GM12878 (cell line): ENCODE data around the gene CD14. TPM values are rescaled to one million over a fixed set of nuclear protein-coding genes. Genes with fewer than 3 reads are reported as not detected.

Experiments
- ATAC-seq: fragments of 200-7000 bp; cut with Tn5 transposase; 3 replicates; pipeline ENCODE4 v1.9.1; 2020; ENCODE audit warnings: mild to moderate bottlenecking, moderate library complexity
- BruUV-seq: library from RNA; stranded (reverse); fragments of 400-500 nt; replicated peaks from 2 replicates; lab custom pipeline; 2021; lab: Mats Ljungman, UMichigan
- CTCF ChIA-PET: fragments of 300-600 bp; sonication (Branson Sonifier 250); formaldehyde crosslinking; extraction: SDS; loops from one replicate; lab custom pipeline; 2021; ENCODE audit warnings: inconsistent platforms; lab: Yijun Ruan, JAX
- POLR2A ChIA-PET: fragments of 350-600 bp; formaldehyde crosslinking; extraction: SDS; loops from one replicate; lab custom pipeline; 2021; ENCODE audit warnings: inconsistent platforms; lab: Charles Lee
- RAD21 ChIA-PET: fragments of 300-600 bp; sonication (Branson Sonifier 250); formaldehyde crosslinking; loops from one replicate; lab custom pipeline; 2023; ENCODE audit warnings: antibody characterized with exemption; ENCODE audit not compliant: unreplicated experiment; lab: Charles Lee
- SMC1A ChIA-PET: fragments of 300-600 bp; sonication (Branson Sonifier 250); formaldehyde crosslinking; loops from one replicate; lab custom pipeline; 2023; ENCODE audit not compliant: unreplicated experiment, uncharacterized antibody; lab: Charles Lee
- DNase-seq: peaks from one replicate; pipeline ENCODE4 v3.0.0-alpha.2; 2011; ENCODE audit warnings: low read depth, low spot score
- FAIRE-seq: peaks from 3 replicates; lab custom pipeline; 2011; peaks lifted over from hg19 to GRCh38; lab: Jason Lieb, UNC
- H2AFZ ChIP-seq: 2 replicates; pipeline ENCODE4 v1.6.0; 2011; ENCODE audit warnings: low read depth, low read length, control low read depth; ENCODE audit not compliant: control insufficient read depth
- H3K27ac ChIP-seq: 2 replicates; pipeline ENCODE4 v1.5.1; 2011; ENCODE audit warnings: control low read depth; ENCODE audit not compliant: control insufficient read depth, insufficient read depth
- H3K27me3 ChIP-seq, 2 experiments: replicated peaks in 1 of 2; 2 replicates each; pipeline versions ENCODE4 v1.6.0 to v1.6.1; 2011; ENCODE audit warnings: low read length in 1 of 2; ENCODE audit not compliant: control insufficient read depth in 2 of 2, insufficient read depth in 2 of 2
- H3K36me3 ChIP-seq, 2 experiments: 2 replicates each; pipeline ENCODE4 v1.5.1; 2011; ENCODE audit warnings: low read length in 1 of 2; ENCODE audit not compliant: control insufficient read depth in 2 of 2, insufficient read depth in 2 of 2
- H3K4me1 ChIP-seq: 2 replicates; pipeline ENCODE4 v1.6.1; 2011; ENCODE audit warnings: mild to moderate bottlenecking, low read length, moderate library complexity, mixed read lengths; ENCODE audit not compliant: control insufficient read depth, insufficient read depth
- H3K4me2 ChIP-seq: 2 replicates; pipeline ENCODE4 v1.6.0; 2011; ENCODE audit warnings: control low read depth; ENCODE audit not compliant: control insufficient read depth, insufficient read depth
- H3K4me3 ChIP-seq: fragments of 200-600 bp; sonication (generic); 2 replicates; pipeline ENCODE4 v1.5.1; 2016
- H3K79me2 ChIP-seq: 2 replicates; pipeline ENCODE4 v1.6.0; 2011; ENCODE audit warnings: low read length; ENCODE audit not compliant: control insufficient read depth, insufficient read depth
- H3K9ac ChIP-seq: 2 replicates; pipeline ENCODE4 v1.8.0; 2011; ENCODE audit warnings: low read length, control low read depth, mixed read lengths; ENCODE audit not compliant: control insufficient read depth, insufficient read depth
- H3K9me3 ChIP-seq: replicated peaks from 3 replicates; pipeline ENCODE4 v1.5.1; 2011; ENCODE audit warnings: mild to moderate bottlenecking, low read length; ENCODE audit not compliant: control insufficient read depth, insufficient read depth
- H4K20me1 ChIP-seq: 2 replicates; pipeline ENCODE4 v1.6.0; 2011; ENCODE audit not compliant: control insufficient read depth, insufficient read depth
- BCLAF1 ChIP-seq: fragments of 450-650 bp; IDR thresholded peaks from 2 replicates; pipeline ENCODE4 v1.6.1; 2017; ENCODE audit warnings: antibody characterized with exemption, mild to moderate bottlenecking, moderate library complexity
- BHLHE40 ChIP-seq, 2 experiments: fragments of 450-650 bp in 1 of 2; IDR thresholded peaks; 2 replicates each; pipeline ENCODE4 v1.6.1; 2011 to 2017; ENCODE audit warnings: low read depth in 2 of 2, borderline replicate concordance in 1 of 2, improper control_type of control experiment in 1 of 2, low read length in 1 of 2, mild to moderate bottlenecking in 1 of 2
- CHD4 ChIP-seq: fragments of 200-600 bp; sonication (generic); IDR thresholded peaks from 2 replicates; pipeline ENCODE4 v1.6.1; 2016; ENCODE audit warnings: mild to moderate bottlenecking
- FOXK2 ChIP-seq: fragments of 450-650 bp; IDR thresholded peaks from 2 replicates; pipeline ENCODE4 v1.6.1; 2017; ENCODE audit warnings: mild to moderate bottlenecking, moderate library complexity
- HDAC2 ChIP-seq: fragments of 200-600 bp; sonication (generic); IDR thresholded peaks from 2 replicates; pipeline ENCODE4 v1.6.1; 2017
- HDGF ChIP-seq: fragments of 450-650 bp; IDR thresholded peaks from 2 replicates; pipeline ENCODE4 v1.6.1; 2016; ENCODE audit warnings: antibody characterized with exemption
- JUNB ChIP-seq: IDR thresholded peaks from 2 replicates; pipeline ENCODE4 v1.6.1; 2016; ENCODE audit warnings: antibody characterized with exemption, mild to moderate bottlenecking
- LARP7 ChIP-seq: fragments of 450-650 bp; IDR thresholded peaks from 2 replicates; pipeline ENCODE4 v1.6.1; 2017; ENCODE audit warnings: mild to moderate bottlenecking
- MYB ChIP-seq: fragments of 150-350 bp; IDR thresholded peaks from 2 replicates; pipeline ENCODE4 v1.6.1; 2014; ENCODE audit warnings: mild to moderate bottlenecking, low read depth, low read length, borderline replicate concordance
- SMAD1 ChIP-seq: fragments of 450-650 bp; IDR thresholded peaks from 2 replicates; pipeline ENCODE4 v1.6.1; 2018; ENCODE audit warnings: mild to moderate bottlenecking, low read depth; ENCODE audit not compliant: partially characterized antibody
- SP1 ChIP-seq: IDR thresholded peaks from one replicate; pipeline ENCODE4 v1.6.1; 2011; ENCODE audit warnings: low read depth, low read length
- SUPT20H ChIP-seq: IDR thresholded peaks from 2 replicates; pipeline ENCODE4 v1.6.1; 2011; ENCODE audit warnings: low read depth, mild to moderate bottlenecking, low read length, moderate library complexity, borderline replicate concordance; ENCODE audit not compliant: control insufficient read depth
- SUZ12 ChIP-seq: fragments of 200-600 bp; sonication (generic); IDR thresholded peaks from one replicate; pipeline ENCODE4 v1.6.1; 2018; ENCODE audit warnings: antibody characterized with exemption, mild to moderate bottlenecking; ENCODE audit not compliant: unreplicated experiment
- TCF7 ChIP-seq: IDR thresholded peaks from 2 replicates; pipeline ENCODE4 v1.6.1; 2014; ENCODE audit warnings: antibody characterized with exemption, borderline replicate concordance
- ZBTB33 ChIP-seq: fragments of 450-650 bp; IDR thresholded peaks from 2 replicates; pipeline ENCODE4 v1.6.1; 2017; ENCODE audit warnings: mild to moderate bottlenecking
- ZNF207 ChIP-seq: fragments of 450-650 bp; IDR thresholded peaks from 2 replicates; pipeline ENCODE4 v1.6.1; 2014; ENCODE audit warnings: antibody characterized with exemption, mild to moderate bottlenecking, borderline replicate concordance
- WGBS: methylation state at CpG from one replicate; pipeline ENCODE4 v1.1.6; 2016; ENCODE audit warnings: low lambda C conversion rate; ENCODE audit not compliant: insufficient replicate concordance, insufficient coverage; ENCODE audit errors: missing lambda C conversion rate; 5-methylcytosine and 5-hydroxymethylcytosine counted together
- in situ Hi-C: fragments of 300-500 bp; cut with MboI; formaldehyde crosslinking; loops from 9 replicates; pipeline ENCODE4 v1.14.3; 2018; ENCODE audit warnings: mixed read lengths
- intact Hi-C: fragments of 100-400 bp; cut with micrococcal nuclease; formaldehyde crosslinking; loops from one replicate; pipeline ENCODE4 v1.14.2; 2022; ENCODE audit not compliant: unreplicated experiment
- polyA plus RNA-seq, 11 experiments: library from polyadenylated mRNA; depleted of rRNA in 4 of 11; unstranded in 6 of 11; stranded (reverse) in 5 of 11; fragments of >200 nt; fragmentation: Nextera tagmentation in 4 of 11; fragmentation: Illumina TruSeq in 1 of 11; extraction: Ambion mirVana in 4 of 11; extraction: Trizol in 1 of 11; gene quantifications; 1 replicate in 1 of 11; 2 replicates in 10 of 11; pipeline versions ENCODE4 v1.2.1 to v1.2.3, GENCODE V29; 2011 to 2016; ENCODE audit warnings: inconsistent platforms in 2 of 11, missing spikeins in 2 of 11, low read depth in 1 of 11
- total RNA-seq, 4 experiments: library from RNA; depleted of rRNA in 3 of 4; stranded (reverse); fragments of >200 nt in 3 of 4; fragmentation: Illumina TruSeq in 1 of 4; extraction: Trizol in 1 of 4; gene quantifications; 2 replicates each; pipeline versions ENCODE4 v1.2.1 to v1.2.3, GENCODE V29; 2013 to 2021

CD14 gene
- total and polyA plus RNA-seq, 10 of the 15 experiments (the other 5 are each of a cell fraction or from before 2014, with no cell fraction given), result 0.09 to 0.72 (median 0.18) TPM; not detected in 5

- intact Hi-C loops, result no loop called here
- ChIA-PET CTCF (no interaction called here), POLR2A (no interaction called here)
Observed at GRCh38 chr5:140590861-140591260, 42.1 kb downstream of the CD14 start.

More at GRCh38 chr5:140590861-140591260, 42.1 kb downstream of the CD14 start:
- DNase-seq (no peak), ATAC-seq (no peak), FAIRE-seq (no peak)
- ChIA-PET SMC1A (no interaction called here), RAD21 (no interaction called here)
- Histone ChIP-seq H3K4me2 (no peak overlapping the region), H3K27ac (no peak overlapping the region), H3K79me2 (no peaks in the 10 kb centered on the region), H3K4me3 (no peak overlapping the region), H3K27me3 (no peaks in the 10 kb centered on the region), H3K4me1 (no peaks in the 10 kb centered on the region), H3K9ac (no peak overlapping the region), H2AFZ (no peak overlapping the region), H4K20me1 (no peaks in the 10 kb centered on the region), H3K9me3 (no peaks in the 10 kb centered on the region), H3K36me3 (no peaks in the 10 kb centered on the region)
- BruUV-seq, result no TSS peak
- TF ChIP-seq FOXK2, result no peak
- TF ChIP-seq ZBTB33, result no peak
- no peak for TF ChIP-seq BCLAF1
- no peak for TF ChIP-seq CHD4
- no peak for TF ChIP-seq JUNB
- no peak for TF ChIP-seq BHLHE40 (IDR thresholded peaks at IDR 0.05; ENCODE audit: borderline replicate concordance in 1 of 2, low read depth in 2 of 2, low read length in 1 of 2)
- TF ChIP-seq ZNF207, result no peak
- TF ChIP-seq TCF7, result no peak
- no peak for TF ChIP-seq HDAC2
- TF ChIP-seq SMAD1, result no peak
- TF ChIP-seq LARP7, result no peak
- no peak for TF ChIP-seq HDGF
- TF ChIP-seq SP1, result no peak
- no peak for TF ChIP-seq SUPT20H
- TF ChIP-seq SUZ12, result no peak
- TF ChIP-seq MYB, result no peak
- in situ Hi-C loops, result no loop called here
- 48% methylated on average over 7 of the region's 7 CpGs for WGBS
